Measurements from ENCODE around the gene ALG13. TPM values are rescaled to one million over a fixed set of nuclear protein-coding genes. Genes with fewer than 3 reads are reported as not detected.
"Not testable (repeated sequence)": the region's sequence is repeated elsewhere in the genome, so short reads cannot be mapped to it uniquely, and the experiment has no call there.

ALG13 gene
- 22.4 and 41.5 TPM in 2 replicates for polyA plus RNA-seq (2014; cell fraction: cytosol; rRNA removed)
- 28.5 and 55.0 TPM in 2 replicates for polyA plus RNA-seq (2014; cell fraction: nucleus; rRNA removed)

- DNase-seq (ENCODE audit: low spot score), result peak; percentile 90
These were observed at the start of gene ALG13 for GRCh38 chrX:111680988-111681779. Gene ALG13, plus strand, starts transcription at chrX:111681170. Its CDS starts 49 bp downstream, at chrX:111681219.

DNA sequence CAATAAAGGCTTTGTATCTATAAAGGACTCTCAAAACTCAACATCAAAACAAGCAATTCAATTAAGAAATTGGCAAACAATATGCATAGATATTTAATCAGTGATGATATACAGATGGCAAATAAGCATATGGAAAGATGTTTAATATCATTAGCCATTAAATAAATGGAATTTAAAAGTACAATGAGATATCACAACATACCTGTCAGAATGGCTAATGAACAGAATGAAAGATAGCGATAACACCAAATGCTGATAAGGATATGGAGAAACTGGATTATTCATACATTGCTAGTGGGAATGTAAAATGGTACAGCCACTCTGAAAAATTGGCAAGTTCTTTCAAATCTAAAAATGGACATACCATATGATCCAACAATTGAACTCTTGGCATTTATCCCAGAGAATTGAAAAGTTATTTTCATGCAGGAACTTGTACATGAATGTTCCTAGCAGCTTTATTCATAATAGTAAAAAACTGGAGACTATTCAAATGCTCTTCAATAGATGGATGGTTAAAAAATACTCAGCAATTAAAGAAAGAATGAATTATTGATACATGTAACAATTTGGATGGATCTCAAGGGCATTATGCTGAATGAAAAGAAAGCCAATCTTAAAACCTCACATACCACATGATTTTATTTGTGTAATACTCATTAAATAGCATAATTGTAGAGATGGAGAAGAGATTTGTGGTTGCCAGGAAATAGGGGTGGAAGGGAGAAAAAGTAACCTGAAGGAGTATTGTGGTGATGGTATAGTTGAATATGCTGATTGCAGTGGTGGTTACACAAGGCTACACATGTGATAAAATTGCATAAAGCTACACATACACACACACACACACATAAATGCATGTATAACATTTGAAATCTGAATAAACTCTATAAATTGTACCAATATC lies 45.9 kb upstream of the ALG13 start:
- no peak for DNase-seq (ENCODE audit: low spot score)

GRCh38 chrX:111641969-111642368 lies 39.0 kb upstream of the ALG13 start:
- no peak for DNase-seq (ENCODE audit: low spot score)

GRCh38 chrX:111645165-111645564 lies 35.8 kb upstream of the ALG13 start:
- DNase-seq (ENCODE audit: low spot score), result not testable (repeated sequence)

GRCh38 chrX:111645607-111646006 lies 35.4 kb upstream of the ALG13 start:
- no peak for DNase-seq (ENCODE audit: low spot score)

- DNase-seq (ENCODE audit: low spot score), result no peak
These were observed 34.5 kb upstream of the ALG13 start for GRCh38 chrX:111646515-111646914.

DNA sequence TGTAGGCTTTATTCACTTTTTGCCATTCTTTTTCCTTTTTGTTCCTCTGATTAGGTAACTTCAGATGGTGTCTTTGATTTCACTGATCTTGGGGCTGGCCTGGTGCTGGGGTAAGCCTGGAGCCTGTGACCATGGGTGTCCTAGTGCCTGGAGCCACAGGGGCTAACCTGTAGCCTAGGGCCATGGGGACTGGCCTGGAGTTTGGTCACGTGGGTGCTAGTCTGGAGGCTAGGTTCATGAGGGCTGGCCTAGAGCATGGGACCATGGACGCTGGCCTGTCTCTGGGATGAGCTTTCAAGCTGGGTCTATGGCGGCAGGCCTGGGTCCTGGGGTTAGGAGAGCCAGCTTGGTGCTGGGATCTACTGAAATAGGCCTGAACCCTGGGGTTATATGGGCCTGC lies 32.2 kb upstream of the ALG13 start:
- DNase-seq (ENCODE audit: low spot score), result no peak

- DNase-seq (ENCODE audit: low spot score), result no peak
These were observed 31.3 kb upstream of the ALG13 start for GRCh38 chrX:111649638-111650037.

DNA sequence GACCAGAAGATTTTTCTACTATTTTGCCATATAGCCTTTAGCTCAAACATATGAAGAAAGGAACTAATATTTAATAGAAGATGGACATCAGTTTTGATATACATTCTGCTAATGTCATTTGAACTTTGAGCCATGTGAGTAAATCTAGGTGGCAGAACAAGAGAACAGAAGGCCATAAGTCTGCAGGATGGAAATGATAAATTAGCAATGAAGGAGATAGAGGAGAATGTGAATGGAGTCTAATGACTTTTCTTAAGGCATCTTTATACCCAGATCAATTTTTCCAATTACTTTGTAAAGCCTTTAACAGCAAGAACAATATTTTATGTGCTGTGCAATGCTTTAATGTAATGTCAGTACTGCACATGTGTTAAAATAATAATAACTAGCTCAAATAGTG lies 30.1 kb upstream of the ALG13 start:
- DNase-seq (ENCODE audit: low spot score), result no peak

DNA sequence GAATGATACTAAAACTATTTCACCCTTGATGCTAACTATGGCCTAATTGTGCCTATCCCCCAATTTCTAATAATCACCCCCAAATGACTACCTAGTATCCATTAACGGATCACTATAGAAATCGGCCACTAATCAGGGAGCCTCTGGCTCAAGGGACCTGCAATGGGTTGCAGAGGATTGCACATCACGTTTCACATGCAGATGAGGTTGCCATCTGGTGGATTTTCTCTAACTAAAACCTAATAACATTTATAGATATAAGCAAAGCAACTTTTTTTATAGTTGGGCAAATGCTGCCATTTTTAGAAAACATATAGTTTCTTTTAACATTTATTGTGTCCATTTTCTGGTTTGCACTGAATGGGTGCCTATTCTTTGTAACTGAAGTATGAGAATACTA lies 28.3 kb upstream of the ALG13 start:
- no peak for DNase-seq (ENCODE audit: low spot score)

DNA sequence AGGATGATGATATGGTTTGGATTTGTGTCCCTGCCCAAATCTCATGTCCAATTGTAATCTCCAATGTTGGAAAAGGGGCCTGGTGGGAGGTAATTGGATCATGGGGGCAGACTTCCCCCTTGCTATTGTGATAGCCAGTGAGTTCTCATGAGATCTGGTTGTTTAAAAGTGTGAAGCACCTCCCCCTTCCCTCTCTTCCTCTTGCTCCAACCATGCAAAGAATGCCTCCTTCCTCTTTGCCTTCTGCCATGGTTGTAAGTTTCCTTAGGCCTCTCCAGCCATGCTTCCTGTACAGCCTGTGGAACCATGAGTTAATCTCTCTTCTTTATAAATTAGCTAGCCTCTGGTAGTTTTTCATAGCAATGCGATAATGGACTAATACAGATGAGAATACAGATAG lies 19.7 kb upstream of the ALG13 start:
- DNase-seq (ENCODE audit: low spot score), result no peak

DNA sequence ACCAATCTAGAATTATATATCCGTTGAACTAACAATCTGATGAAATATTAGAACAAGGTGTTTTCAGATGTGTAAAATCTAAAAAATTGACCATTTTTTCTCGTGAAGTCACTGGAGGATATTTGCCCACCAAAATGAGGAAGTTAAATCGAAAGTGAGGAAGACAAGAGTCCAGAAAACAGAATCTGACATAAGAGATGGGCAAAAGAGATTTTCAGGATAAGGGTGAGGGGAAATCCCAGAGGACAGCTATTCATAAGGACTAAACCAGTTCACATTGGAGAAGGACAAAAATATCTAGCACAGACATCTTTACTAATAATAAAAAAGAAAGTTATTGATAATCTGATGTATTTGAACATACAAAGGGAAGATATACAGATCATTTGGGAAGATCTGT lies 18.7 kb upstream of the ALG13 start:
- DNase-seq (ENCODE audit: low spot score), result no peak

- no peak for DNase-seq (ENCODE audit: low spot score)
These were observed 9.3 kb upstream of the ALG13 start for GRCh38 chrX:111671668-111672067.

GRCh38 chrX:111687305-111687704 lies 6.3 kb downstream of the ALG13 start:
- DNase-seq (ENCODE audit: low spot score), result no peak

- DNase-seq (ENCODE audit: low spot score), result no peak
These were observed 14.4 kb downstream of the ALG13 start for GRCh38 chrX:111695297-111695880.

DNA sequence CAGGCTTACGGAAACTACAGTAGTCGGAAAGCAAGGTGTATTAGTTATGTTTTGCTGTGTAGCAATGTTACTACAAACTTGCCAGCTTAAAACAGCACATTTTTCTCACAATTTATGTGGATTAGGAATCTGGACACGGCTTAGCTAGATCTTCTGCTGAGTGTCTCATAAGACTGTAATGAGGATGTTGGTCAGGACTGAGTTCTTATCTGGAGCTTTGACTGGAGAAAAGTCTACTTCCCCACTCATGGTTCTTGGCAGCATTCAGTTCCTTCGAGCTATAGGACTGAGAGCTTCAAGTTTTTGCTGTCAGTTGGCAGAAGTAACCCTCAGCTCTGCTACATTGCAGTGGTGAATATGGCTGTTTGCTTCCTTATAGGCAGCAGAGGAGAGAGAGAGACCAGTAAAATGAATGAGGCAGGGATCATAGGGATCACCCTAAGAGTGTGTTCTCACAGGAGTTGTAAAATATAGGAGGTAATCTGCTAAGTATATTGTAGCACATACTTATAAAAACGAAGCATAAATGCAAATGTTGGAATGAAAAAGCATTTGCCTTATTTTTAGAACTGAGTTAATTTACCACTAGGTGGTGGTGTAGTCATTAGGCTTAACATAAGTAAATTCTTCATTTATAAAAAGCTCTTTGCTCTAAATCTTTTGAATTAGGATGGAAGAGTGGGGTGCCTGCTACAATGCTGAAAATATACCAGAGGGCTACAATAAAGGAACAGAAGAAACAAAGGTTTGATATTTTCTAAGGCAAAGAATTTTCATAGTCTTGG lies 38.6 kb downstream of the ALG13 start:
- DNase-seq (ENCODE audit: low spot score), result peak; percentile 0

- DNase-seq (ENCODE audit: low spot score), result no peak
These were observed 47.1 kb downstream of the ALG13 start for GRCh38 chrX:111728096-111728495.

GRCh38 chrX:111731351-111731750 lies 50.4 kb downstream of the ALG13 start:
- no peak for DNase-seq (ENCODE audit: low spot score)

DNA sequence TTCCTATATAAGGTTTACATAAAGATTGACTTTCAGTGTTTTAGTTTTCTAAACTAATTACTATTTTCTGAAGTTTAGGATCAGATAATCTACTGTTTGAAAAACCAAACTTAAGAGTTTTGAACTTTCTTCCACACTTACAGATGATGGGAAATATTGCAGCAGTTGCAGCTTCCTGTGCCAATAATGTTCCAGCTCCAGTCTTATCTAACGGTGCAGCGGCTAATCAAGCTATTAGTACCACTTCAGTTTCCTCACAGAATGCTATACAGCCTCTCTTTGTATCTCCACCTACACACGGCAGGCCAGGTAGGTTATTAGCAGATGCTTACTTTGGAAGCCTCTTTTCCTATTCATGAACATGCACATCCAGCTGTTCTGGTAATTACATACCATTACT lies 55.6 kb downstream of the ALG13 start:
- DNase-seq (ENCODE audit: low spot score), result no peak

DNA sequence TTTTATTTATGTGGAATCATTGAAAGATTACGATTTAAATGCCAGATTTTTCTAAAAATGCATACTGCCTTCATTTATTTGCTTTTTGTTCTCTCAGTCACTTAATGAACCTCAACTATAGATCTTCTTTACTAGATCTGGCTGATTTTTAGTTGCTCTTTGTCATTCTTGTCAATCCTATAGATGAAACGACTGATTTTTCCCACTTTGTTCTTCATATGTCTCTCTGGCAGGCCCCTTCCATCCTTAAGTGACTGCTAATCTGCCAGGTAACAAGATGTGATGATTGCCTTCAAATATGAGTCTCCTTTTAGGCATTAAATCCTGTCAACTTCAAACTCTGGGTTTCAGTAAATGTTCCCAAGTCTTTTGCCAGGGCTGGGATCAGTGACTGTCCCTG lies 61.0 kb downstream of the ALG13 start:
- DNase-seq (ENCODE audit: low spot score), result no peak

DNA sequence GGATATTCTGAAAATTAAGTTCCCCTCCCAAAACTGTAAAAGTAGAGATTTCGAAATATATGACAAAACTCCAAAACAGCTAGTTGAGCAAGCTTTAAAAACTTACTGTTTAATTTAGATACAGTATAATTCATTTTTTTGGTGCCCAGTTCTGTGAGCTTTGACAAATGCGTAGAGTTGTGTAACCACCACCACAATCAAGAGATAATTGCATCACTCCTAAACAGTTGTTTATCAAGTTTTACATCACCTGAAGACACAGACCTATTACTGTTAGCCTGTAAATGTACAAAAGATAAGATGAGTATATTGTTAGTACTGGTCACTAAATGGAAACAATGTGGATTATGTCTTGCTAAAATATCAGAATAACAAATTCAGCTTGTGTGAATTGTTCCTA lies 62.3 kb downstream of the ALG13 start:
- DNase-seq (ENCODE audit: low spot score), result no peak

All from SK-N-DZ (cell line).